GM19468 (cell line): ENCODE measurements around the gene DTL.
"Not testable (repeated sequence)": the region's sequence is repeated elsewhere in the genome, so short reads cannot be mapped to it uniquely, and the experiment has no call there.

Source experiments
- ATAC-seq: cut with Tn5 transposase; IDR thresholded peaks from one replicate; pipeline ENCODE4 v1.9.1; 2021; ENCODE audit warnings: mild to moderate bottlenecking, moderate library complexity, moderate number of reproducible peaks; ENCODE audit not compliant: unreplicated experiment; ENCODE audit errors: extremely low read depth

DTL gene, protein sequence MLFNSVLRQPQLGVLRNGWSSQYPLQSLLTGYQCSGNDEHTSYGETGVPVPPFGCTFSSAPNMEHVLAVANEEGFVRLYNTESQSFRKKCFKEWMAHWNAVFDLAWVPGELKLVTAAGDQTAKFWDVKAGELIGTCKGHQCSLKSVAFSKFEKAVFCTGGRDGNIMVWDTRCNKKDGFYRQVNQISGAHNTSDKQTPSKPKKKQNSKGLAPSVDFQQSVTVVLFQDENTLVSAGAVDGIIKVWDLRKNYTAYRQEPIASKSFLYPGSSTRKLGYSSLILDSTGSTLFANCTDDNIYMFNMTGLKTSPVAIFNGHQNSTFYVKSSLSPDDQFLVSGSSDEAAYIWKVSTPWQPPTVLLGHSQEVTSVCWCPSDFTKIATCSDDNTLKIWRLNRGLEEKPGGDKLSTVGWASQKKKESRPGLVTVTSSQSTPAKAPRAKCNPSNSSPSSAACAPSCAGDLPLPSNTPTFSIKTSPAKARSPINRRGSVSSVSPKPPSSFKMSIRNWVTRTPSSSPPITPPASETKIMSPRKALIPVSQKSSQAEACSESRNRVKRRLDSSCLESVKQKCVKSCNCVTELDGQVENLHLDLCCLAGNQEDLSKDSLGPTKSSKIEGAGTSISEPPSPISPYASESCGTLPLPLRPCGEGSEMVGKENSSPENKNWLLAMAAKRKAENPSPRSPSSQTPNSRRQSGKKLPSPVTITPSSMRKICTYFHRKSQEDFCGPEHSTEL

GRCh38 chr1:212035123-212035834, at the start of gene DTL, which contains the start of gene INTS7:
Gene DTL (plus strand): TSS chr1:212035748. CDS start chr1:212035891, 143 bp downstream.
Gene INTS7 (minus strand): TSS chr1:212035557. CDS start chr1:212035437, 120 bp downstream.
- peak; percentile 64 for ATAC-seq

DNA sequence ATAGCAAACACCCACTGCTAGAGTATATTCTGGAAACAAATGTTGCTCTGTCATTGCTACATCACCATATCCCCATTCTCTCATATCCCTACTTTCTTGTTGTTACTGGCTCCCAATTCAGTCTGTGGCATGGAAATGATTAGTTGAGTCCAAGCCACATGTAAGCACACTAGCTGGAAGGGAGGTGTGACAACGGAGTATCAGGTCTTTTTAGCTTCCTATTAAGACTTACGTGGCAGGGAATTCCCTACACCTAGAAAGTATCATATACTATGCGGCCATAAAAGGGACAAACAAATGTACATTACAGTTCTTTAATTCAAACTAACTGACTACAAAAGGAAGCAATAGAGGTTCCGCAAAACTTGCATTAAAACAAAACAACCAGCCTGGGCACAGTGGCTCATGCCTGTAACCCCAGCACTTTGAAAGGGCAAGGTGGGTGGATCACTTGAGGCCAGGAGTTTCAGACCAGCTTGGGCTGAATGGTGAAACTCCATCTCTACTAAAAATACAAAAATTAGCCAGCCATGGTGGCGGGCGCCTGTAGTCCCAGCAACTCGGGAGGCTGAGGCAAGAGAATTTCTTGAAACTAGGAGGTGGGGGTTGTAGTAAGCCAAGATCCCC, 48.8 kb upstream of the DTL start:
- ATAC-seq: no peak

DNA sequence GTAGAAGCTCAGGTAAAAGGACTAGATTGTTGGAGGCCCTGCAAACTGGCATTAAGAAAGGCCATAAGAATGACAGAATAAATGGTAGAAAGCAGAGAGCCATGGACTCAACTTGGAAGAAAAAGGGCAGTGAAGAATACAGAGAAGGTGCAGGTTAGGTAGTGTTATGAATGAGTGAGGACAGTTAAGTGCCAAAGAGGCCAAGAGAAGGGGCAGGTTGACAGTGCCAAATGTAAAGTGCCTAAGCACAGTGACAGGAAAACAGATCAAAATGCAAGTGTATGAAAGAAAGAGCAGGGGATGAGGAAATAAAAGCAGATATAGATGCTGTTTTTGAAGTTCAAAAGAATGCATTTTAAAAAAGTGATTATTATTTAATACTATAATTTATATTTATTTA, 43.9 kb upstream of the DTL start:
- no peak for ATAC-seq

DNA sequence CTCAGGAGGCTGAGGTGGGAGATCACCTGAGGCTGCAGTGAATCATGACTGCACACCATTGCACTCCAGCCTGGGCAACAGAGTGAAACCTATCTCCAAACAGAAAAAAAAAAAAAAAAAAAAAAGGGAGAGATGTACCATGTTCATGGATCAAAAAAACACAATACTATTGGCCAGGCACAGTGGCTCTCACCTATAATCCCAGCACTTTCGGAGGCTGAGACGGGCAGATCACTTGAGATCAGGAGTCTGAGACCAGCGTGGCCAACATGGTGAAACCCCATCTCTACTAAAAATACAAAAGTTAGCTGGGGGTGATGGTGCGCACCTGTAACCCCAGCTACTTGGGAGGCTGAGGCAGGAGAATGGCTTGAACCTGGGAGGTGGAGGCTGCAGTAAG, 38.1 kb upstream of the DTL start:
- ATAC-seq: not testable (repeated sequence)

DNA sequence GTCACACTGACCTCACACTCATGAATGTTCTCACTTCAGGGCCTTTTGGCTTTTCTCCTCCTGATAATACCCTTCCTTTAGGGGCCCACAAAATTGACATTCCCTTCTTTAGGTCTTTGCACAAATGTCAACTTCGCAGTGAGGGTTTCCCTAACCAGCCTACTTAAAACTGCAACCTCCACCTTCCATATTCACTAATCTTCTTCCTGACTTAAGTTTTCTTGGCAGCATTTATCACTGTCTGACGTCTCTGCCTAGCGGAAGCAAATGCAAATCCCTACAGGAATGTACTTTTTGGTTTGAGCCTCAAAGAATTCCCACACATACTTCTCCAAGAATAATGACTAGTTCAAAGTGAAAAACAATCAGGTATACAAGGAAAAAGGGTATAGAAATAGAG, 33.0 kb upstream of the DTL start:
- no peak for ATAC-seq

GRCh38 chr1:212004895-212005608, 30.5 kb upstream of the DTL start:
- no peak for ATAC-seq

DNA sequence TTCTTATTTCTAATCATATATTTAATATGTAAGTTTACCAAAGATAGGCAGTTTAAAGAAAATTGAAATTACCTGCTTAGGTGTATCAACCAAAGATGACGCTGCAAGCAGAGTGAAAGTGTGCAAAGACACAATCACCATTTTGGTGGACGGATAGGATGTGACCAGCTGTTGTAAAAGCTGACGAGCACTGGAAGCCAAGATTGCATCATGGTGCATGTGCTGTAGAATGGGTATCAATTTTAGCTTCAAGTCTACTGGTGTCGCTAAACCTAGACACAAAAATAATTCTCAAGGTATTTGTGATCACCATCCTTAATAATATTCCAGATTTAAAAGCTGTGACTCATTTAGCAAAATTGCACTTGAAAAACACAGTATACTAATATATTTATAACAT, 28.4 kb upstream of the DTL start:
- no peak for ATAC-seq

- no peak for ATAC-seq
Measured at GRCh38 chr1:212007886-212008285, 27.7 kb upstream of the DTL start.

DNA sequence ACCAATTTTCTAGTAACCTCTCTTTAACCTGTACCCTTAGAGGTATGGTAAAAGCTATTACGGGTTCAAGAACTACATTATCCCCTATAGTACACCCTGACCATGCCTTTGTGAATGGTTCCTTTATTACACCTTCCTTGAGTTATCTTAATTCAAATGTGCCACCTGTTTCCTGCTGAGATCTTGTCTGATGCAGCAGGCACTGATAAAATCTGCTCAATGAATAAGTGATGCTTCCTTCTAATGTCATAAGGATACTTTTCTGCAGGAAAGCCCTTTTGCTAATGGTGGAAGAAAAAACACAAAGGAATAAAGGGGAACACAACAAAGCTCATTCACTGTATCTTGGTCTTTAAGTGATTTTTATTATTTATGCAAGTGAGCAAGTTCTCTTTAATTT, 26.0 kb upstream of the DTL start:
- ATAC-seq: no peak

- no peak for ATAC-seq
Measured at GRCh38 chr1:212010004-212010403, 25.5 kb upstream of the DTL start.

GRCh38 chr1:212012034-212012740, 23.4 kb upstream of the DTL start:
- ATAC-seq: peak; percentile 63

DNA sequence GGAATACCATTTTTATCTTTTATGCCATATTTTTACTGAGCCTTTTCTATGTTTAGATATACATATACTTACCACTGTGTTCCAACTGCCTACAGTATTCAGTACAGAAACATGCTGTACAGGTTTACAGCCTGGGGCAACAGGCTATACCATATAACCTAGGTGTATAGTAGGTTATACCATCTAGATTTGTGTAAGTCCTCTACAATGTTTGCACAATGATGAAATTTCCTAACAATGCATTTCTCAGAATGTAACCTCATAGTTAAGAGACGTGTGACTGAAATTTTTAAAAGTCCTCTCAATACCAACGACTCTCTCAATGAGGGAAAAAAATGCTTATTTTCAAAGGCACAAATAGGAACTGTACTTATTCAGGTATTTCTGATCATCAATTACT, 21.9 kb upstream of the DTL start:
- ATAC-seq: no peak

DNA sequence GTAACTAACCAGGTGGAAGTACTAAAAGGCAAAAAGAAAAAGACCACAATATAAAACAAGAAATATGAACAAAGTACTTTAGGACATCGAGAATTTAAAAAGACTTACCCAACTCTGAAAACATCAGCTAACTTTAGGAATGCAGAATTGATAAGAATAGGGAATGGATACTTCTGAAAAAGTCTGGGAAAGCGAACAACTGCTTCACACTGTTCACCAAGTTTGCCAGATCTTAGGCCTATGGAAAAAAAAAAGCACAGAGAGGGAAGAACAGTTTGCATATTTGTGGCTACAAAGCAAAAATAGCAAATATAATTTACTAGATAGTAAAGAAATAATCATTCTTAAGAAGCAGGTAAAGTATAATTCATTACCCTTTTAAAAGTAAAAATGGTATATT, 14.6 kb upstream of the DTL start:
- ATAC-seq: no peak

DNA sequence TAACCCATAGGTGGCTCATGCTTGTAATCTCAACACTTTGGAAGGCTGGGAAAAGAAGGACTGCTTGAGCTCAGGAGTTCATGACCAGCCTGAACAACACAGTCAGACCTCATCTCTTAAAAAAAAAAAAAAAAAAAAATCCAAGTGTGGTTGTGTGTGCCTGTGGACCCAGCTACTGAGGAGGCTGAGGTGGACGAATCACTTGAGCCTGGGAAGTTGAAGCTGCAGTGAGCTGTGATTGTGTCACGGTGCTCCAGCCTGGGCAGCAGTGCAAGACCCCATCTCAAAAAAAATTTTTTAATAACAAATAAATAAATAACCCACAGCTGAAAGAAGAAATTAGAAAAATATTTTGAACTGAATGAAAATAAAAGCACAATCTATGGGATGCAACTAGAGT, 14.0 kb upstream of the DTL start:
- ATAC-seq: no peak

- not testable (repeated sequence) for ATAC-seq
Measured at GRCh38 chr1:212022908-212023307, 12.6 kb upstream of the DTL start.

DNA sequence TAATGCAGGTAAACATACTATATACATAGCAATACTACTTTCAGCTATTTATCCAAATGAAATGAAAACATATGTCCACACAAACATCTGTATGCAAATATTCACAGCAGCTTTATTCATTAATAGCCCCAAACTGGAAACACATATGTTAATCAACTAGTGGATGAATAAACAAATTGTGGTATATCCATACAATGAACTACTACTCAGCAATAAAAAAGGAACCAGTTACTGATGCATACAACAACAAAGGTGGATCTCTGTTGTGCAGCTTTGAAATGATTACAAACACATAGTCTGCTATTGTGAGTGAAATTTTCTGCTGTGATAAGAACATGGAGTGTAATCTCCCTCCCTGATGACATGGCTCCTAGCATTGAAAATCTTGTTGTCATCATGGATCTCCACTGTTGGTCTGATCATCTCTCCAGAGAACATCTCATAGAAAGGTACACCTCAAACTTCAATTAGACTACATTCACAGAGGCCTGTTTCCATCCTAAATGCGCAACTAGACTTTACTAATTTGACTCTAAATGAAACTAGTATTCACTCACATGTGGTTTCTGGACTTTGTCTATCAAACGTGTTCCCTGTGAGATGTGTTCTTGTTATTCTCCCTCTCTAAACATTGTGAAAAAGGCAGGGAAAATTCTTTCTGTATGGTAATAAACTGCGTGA, 10.9 kb upstream of the DTL start:
- ATAC-seq: no peak

GRCh38 chr1:212027727-212028126, 7.8 kb upstream of the DTL start:
- not testable (repeated sequence) for ATAC-seq

GRCh38 chr1:212030936-212031528, 4.5 kb upstream of the DTL start:
- ATAC-seq: no peak
